ENCODE results near the gene RAP2A.

RAP2A gene

DNA sequence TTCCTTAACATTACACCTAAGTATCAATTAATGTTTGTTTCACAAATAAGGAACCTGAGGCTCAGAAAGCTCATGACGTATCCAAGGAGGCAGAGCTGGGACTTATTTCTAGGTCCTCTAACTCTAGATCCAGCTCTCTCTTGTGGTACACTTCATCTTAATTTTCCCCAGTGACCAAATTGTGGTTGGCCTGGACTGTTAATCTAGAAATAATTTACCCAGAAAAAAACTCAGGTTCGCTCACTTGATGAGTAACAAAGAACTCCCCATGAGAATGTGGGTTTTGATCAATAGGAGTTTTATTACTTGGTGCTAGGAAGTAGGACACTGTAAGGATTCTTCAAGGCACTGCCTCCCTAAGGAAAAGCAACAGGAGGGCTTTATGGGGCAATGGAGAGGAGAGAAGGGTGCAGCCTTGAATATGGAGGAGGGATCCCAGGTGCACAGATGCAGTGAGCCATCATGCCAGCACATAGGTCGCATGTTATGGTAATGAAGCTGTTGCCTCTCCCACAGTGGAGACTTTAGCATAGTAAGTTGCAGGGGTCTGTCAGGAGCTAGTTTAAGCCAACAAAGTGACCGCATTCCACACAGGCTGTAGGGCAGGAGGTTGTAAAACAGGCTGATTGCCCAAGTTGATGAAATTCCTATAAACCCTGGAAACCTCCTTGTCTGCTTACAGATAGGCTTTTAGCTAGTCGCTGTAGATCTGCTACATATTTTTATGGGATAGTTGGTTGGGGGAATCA is 14.7 kb downstream of the RAP2A start:
- no peak for DNase-seq

GRCh38 chr13:97454699-97455098 is 20.7 kb downstream of the RAP2A start:
- DNase-seq: no peak

GRCh38 chr13:97456047-97456446 is 22.1 kb downstream of the RAP2A start:
- no peak for DNase-seq

- DNase-seq: peak; percentile 8
These were observed 25.3 kb downstream of the RAP2A start for GRCh38 chr13:97459215-97459777.

GRCh38 chr13:97460004-97460775 is 26.2 kb downstream of the RAP2A start:
- DNase-seq: no peak

DNA sequence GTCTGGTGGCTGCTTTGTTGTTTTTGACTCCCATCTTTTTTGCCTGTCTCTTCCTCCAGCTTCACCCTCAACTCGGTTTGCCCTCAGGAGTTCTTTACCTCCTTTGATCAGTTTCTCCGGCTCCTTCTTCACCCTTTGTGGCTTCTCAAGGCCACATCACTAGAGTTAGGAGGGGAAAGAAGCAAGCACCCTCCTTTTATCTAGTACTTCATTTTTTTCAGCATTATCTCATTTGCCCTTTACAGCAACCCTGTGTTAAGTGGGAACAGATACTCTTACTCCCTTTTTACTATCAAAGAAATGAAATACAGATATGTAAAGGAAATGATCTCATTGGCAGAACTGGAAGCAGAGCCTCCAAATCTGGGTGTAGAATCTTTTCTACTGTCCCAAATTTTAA is 26.9 kb downstream of the RAP2A start:
- DNase-seq: no peak

DNA sequence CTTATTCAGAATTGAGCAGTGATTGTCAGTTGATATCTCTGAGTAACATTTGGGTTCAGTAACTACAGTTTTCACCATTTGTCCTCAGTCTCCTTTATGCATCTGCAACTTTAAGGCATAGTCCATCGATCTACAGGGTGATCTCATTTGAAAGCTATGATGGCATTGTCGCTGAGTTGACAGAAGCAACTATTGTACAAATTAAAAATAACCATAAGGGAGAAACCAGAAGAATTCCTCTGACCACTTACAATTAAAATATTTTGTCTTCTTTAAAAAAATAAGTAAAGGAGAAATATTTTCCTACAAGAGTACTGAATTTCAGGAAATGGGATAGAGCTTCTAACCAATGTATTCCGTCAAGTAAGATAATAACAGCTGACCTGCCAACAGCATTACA is 30.6 kb downstream of the RAP2A start:
- no peak for DNase-seq

DNA sequence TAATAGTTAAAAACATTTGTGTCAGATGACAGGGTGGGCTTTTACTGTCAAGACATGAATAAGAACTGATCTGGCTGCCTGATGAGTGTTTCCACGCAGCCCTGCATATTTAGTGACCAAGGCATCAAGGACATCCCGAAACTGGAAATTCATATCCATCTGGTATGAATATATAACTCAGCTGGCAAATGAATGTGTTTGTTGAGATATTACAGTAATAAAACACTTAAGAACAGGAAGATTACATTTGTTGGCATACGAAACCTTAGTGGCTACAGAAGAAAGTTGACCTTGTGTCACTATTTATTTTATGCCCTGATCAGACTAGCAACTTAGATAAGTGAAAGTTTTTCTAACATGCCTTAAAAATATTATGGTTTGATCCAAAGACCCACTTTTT is 32.8 kb downstream of the RAP2A start:
- DNase-seq: no peak

DNA sequence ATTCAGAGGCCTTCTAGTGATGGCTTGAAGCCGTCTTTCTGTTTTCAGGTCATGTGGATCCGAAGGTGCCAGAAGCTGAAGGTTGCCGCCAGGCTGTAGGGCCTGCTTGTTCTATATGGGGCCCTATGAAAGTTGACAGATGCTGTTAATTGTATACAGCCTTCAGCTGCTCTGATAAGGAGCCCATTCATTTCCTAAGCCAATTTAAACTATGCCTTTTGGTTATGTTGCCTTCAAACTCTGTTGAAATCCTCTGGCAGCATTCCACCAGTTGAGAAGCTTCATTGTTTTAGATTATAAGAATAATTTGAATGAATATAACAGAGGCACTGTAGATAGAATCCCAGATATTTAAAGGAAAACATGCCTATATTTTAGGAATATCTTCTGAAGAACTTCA is 34.4 kb downstream of the RAP2A start:
- no peak for DNase-seq

DNA sequence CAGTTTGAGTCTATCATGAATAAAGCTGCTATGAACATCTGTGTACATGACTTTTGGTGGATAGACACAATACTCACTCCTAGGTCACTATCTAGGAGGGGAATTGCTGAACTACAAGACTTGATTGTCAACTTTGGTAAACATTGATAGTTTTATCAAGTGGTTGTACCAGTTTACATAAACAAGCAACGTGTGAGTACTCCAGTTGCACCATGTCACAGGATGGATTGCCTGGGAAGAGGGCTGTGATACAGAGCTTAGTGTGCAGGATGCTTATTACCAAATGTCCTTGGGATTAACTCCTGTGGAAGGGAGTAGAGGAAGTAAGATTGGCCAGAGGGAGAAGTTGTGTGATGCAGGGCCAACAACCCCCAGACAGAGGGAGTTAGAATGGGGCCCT is 37.7 kb downstream of the RAP2A start:
- no peak for DNase-seq

DNA sequence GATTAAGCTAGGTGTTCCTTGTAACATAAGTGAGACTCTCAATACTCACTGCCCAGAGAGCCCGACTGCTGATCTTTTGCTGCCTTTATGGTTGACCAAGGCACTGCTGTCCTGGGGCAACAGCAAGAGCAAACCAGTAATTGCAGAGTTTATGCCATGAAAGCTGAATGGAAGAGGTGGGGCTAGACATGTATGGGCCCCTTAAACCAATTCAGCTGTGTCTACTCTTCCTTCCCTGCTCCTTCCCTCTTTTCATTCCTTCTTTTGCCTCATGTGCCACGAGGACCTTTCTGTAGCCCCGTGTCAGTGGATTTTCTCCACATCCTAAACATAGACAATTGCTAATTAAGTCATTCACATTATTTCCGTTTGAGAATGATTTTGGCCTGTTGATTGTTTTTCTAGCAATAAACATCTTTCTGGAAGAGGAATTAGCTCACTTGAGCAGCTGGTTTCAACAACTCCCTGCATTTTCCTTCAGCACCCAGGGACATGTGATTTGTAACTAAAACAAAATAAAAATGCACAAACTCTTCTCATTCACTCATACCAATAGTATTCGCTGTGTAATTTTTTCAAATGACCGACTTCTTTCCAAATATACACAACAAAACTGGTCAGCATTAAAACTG is 40.5 kb downstream of the RAP2A start:
- no peak for DNase-seq

DNA sequence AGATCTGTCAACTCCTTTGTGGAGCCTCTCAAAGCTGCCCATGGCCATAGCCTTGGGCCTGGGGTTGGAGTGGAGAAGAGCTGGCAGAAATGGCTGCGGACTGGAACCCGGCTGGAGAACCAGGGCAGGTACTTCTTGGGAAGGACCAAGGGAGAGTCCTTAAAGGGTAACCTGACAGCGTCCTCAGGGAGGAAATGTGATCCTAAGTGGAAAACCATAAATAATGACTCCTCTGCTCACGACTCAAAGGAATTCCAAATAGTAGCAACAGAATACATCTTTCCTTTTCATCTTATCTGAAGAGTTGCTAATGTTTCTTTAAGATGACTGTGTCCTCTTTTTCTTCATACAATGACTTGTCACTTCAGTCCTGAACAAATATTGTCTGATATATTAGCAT is 41.0 kb downstream of the RAP2A start:
- DNase-seq: no peak

DNA sequence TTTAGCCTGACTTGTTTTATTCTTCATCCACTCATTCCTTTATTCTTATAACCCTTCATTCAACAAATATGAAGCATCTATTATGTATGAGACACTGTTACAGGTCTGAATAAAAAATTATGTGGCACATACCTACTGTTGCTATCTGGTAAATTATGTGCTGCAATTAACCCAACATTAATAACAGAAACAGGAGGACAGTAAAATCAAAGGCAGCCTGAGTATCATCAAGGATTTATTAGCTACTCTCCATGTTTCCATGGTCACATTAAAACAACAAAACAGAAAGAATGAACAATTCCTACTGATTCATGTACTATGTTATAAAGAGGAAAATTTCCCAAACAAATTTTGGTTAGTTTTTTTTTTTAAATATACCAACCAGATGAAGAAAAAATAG is 43.9 kb downstream of the RAP2A start:
- DNase-seq: no peak

GRCh38 chr13:97478247-97478646 is 44.3 kb downstream of the RAP2A start:
- DNase-seq: no peak

GRCh38 chr13:97483465-97483864 is 49.5 kb downstream of the RAP2A start:
- no peak for DNase-seq

DNA sequence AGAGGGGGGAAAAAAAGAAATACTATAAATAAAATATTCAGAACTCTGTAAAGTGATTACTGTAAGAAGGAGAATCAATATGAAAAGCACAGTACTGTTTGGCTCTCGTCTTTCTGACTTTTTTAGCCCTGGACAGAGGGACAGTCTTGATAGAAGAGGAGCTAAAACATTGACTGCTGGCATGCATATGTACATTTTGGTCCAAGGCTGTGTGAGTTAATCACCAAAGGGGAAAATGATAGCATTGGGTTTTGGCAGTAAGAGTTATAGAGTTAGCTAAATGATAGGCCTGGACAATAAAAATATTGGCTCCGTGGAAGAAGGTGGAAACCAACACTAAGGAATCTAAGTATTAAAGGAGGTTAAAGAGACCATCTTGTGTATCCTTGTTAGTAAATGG is 50.3 kb downstream of the RAP2A start:
- no peak for DNase-seq

DNA sequence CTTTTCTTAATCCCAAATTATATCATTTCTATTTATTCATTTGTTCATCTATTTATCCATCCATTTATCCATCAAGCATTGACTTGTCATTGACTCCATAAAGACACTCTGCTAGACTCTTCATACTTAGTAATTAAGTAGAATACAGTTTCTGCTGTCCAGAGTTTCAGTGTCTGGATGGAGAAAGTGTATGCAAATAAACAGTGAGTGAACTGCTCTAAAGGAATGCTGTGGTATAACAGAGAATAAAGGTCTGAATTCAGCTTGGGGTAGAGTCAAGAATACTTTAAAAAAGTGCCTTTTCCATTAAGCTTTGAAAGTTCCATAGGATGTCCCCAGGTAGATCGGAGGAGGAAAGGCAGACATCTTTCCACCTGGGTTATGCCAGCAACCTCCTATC is 51.4 kb downstream of the RAP2A start:
- DNase-seq: no peak

- no peak for DNase-seq
These were observed 56.8 kb downstream of the RAP2A start for GRCh38 chr13:97490702-97491307.

GRCh38 chr13:97491452-97491851 is 57.5 kb downstream of the RAP2A start:
- no peak for DNase-seq

- DNase-seq: no peak
These were observed 58.3 kb downstream of the RAP2A start for GRCh38 chr13:97492257-97492656.

GRCh38 chr13:97492684-97493371 is 58.9 kb downstream of the RAP2A start:
- no peak for DNase-seq

GRCh38 chr13:97493456-97493855 is 59.5 kb downstream of the RAP2A start:
- no peak for DNase-seq

- DNase-seq: no peak
These were observed 61.7 kb downstream of the RAP2A start for GRCh38 chr13:97495678-97496077.
